Activated T-helper 9 cell treated with anti-CD3 and anti-CD28 coated beads, Interleukin-2, amount 50 U/mL, for 16 hours (primary cell): ENCODE measurements around the gene GDA.
"Not testable (repeated sequence)": the region's sequence is repeated elsewhere in the genome, so short reads cannot be mapped to it uniquely, and the experiment has no call there.

Experiments
- DNase-seq: peaks from one replicate; pipeline ENCODE4 v3.0.0-alpha.2; 2020; ENCODE audit warnings: low read depth

The GDA gene

DNA sequence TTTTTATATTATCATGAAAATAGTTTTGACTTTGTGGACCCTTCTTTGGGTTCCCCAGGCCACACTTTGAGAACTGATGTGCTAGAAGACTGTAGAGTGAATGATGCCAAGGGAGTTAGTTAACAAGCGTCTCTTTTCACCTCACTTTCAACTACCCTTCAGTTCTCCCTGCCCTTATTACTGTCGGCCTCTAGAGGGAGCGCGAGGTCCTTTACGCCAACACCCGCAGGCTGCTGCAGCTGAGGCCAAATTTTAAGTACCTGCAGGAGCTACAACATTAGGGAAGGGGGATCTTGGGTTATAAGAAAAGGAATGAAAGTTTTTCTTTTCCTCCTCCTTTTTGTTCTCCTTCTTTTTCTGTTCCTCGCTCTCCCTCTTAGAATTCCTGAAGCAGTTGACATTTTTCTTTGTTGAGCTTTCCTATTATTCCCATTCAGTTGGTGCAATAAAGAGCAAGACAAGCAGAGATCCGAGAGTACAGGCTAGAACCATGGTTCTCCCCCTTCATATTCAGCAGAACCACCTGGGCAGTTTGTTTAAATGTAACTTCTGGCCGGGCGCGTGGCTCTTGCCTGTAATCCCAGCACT lies 131.8 kb downstream of the GDA start:
- DNase-seq: peak; percentile 51

GRCh38 chr9:72289401-72289800 lies 140.2 kb downstream of the GDA start:
- no peak for DNase-seq

DNA sequence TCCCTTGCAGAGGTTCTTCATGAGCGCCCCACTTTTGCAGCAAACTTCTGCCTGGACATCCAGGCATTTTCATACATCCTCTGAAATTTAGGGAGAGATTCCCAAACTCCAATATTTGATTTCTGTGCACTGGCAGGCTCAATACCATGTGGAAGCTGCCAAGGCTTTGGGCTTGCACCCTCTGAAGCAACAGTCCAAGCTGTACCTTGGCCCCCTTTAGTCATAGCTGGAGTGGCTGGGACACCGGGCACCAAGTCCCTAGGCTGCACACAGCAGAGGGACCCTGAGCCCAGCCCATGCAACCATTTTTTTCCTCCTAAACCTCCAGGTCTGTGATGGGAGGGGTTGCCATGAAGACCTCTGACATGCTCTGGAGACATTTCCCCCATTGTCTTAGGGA lies 141.1 kb downstream of the GDA start:
- DNase-seq: no peak

DNA sequence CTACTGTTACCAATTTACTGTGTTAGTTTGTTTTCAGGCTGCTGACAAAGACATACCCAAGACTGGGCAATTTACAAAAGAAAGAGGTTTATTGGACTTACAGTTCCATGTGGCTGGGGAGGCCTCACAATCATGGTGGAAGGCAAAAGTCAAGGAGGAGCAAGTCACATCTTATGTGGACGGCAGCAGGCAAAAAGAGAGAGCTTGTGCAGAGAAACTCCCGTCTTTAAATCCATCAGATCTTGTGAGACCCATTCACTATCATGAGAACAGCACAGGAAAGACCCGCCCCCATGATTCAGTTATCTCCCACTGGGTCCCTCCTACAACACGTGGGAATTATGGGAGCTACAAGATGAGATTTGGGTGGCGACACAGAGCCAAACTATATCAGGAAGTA lies 142.3 kb downstream of the GDA start:
- DNase-seq: not testable (repeated sequence)

GRCh38 chr9:72292256-72292682 lies 143.0 kb downstream of the GDA start:
- DNase-seq: no peak

- DNase-seq: no peak
Observed at GRCh38 chr9:72292874-72293607, 143.8 kb downstream of the GDA start.

- no peak for DNase-seq
Observed at GRCh38 chr9:72294936-72295335, 145.7 kb downstream of the GDA start.

DNA sequence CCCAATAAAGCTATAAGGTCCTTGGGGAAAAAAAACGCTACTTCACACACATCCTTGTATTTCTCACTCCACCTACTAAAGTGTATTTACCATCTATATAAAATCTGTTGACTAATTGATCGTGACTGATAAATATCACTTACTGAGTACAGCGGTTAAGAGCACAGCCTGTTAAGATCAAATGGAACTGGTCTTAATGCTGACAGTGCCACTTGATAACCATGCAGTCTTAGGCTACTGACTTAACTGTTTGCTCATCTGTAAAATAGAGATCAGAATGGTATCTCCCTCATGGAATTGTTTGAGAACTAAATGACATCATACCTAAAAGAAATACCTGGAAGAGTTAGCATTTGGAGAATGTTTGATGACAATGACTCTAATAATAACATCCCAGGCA lies 148.3 kb downstream of the GDA start:
- no peak for DNase-seq

GRCh38 chr9:72299017-72299603 lies 149.9 kb downstream of the GDA start:
- DNase-seq: no peak

DNA sequence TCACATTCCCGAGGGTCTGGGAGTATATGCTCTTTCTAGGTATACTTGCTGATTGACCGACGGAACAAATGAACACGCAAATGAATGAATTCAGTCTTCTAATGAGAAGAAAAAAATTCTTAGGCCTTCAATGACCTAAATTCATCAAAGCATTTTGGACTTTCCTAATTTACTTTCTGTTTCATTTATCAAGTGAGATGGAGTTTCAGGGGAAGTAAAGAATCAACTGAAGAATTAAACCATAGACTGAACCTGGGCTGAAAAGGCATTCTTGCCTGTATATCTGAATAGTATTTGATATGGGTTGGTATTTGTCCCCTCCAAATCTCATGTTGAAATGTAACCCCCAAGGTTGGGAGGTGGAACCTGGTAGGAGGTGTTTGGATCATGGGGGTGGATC lies 151.6 kb downstream of the GDA start:
- no peak for DNase-seq
